ENCODE data around the gene MAP4K2. TPM values are rescaled to one million over a fixed set of nuclear protein-coding genes. Genes with fewer than 3 reads are reported as not detected.

MAP4K2 gene
- total RNA-seq, 4 donors from 2014 or later: 35.5 to 77.8 (median 37.5) TPM

- H3K36me3 ChIP-seq: no peaks in the 10 kb centered on the region
- H3K27ac ChIP-seq: no peak overlapping the region
- no peak for DNase-seq
- H3K4me3 ChIP-seq (replicated peaks in 1 of 3): no peak overlapping the region
- TF ChIP-seq CTCF (IDR thresholded peaks at IDR 0.05) (no peak), POLR2A (IDR thresholded peaks at IDR 0.05) (no peak)
- 43 to 46% methylated on average over 21 to 24 of the region's 24 CpGs for WGBS, 2 donors
- H3K9me3 ChIP-seq: no peaks in the 10 kb centered on the region
- peaks cover 27 to 44% of the 10 kb centered on the region in 2 donors for H3K4me1 ChIP-seq
- intact Hi-C loops (cut with DNase I): no loop called here
- peaks cover 27% of the 10 kb centered on the region for H3K27me3 ChIP-seq
These were observed 61.5 kb downstream of the MAP4K2 start for GRCh38 chr11:64741375-64742086.

- no peak overlapping the region for H3K27ac ChIP-seq
- intact Hi-C loops (cut with DNase I): no loop called here
- no peak overlapping the region for H3K4me3 ChIP-seq (replicated peaks in 1 of 3)
- no peak for TF ChIP-seq CTCF (IDR thresholded peaks at IDR 0.05)
- no peak for TF ChIP-seq POLR2A (IDR thresholded peaks at IDR 0.05)
- no peaks in the 10 kb centered on the region for H3K36me3 ChIP-seq
- peaks cover 19 to 27% of the 10 kb centered on the region in 2 donors for H3K4me1 ChIP-seq
- H3K27me3 ChIP-seq: peaks cover 15% of the 10 kb centered on the region
- DNase-seq: no peak
- no peaks in the 10 kb centered on the region for H3K9me3 ChIP-seq
- WGBS, 2 donors: 89 to 92% methylated on average over 12 of the region's 12 CpGs
These were observed 63.1 kb downstream of the MAP4K2 start for GRCh38 chr11:64739871-64740270.

GRCh38 chr11:64736654-64737053, 66.4 kb downstream of the MAP4K2 start:
- no peaks in the 10 kb centered on the region for H3K27me3 ChIP-seq
- no peaks in the 10 kb centered on the region for H3K9me3 ChIP-seq
- H3K36me3 ChIP-seq: no peaks in the 10 kb centered on the region
- no peak for TF ChIP-seq POLR2A (IDR thresholded peaks at IDR 0.05)
- TF ChIP-seq CTCF (IDR thresholded peaks at IDR 0.05): no peak
- WGBS, 2 donors: 88 to 95% methylated on average over 3 to 8 of the region's 15 CpGs
- intact Hi-C loops (cut with DNase I): no loop called here
- no peak overlapping the region for H3K4me3 ChIP-seq (replicated peaks in 1 of 3)
- H3K27ac ChIP-seq: no peak overlapping the region
- DNase-seq: no peak
- H3K4me1 ChIP-seq: no peaks in the 10 kb centered on the region

GRCh38 chr11:64735725-64736259, 67.2 kb downstream of the MAP4K2 start:
- 86 to 87% methylated on average over 3 to 8 of the region's 9 CpGs for whole genome bisulfite sequencing, 2 donors
- Histone ChIP-seq H3K27me3 (no peaks in the 10 kb centered on the region), H3K4me1 (no peaks in the 10 kb centered on the region), H3K36me3 (no peaks in the 10 kb centered on the region), H3K4me3 (replicated peaks in 1 of 3) (no peak overlapping the region), H3K27ac (no peak overlapping the region), H3K9me3 (no peaks in the 10 kb centered on the region)
- TF ChIP-seq POLR2A (IDR thresholded peaks at IDR 0.05): no peak
- TF ChIP-seq CTCF (IDR thresholded peaks at IDR 0.05): no peak
- DNase-seq: no peak
- intact Hi-C loops (cut with DNase I): no loop called here

Other genes with a start within 250 kb of the MAP4K2 start
- not detected for gene SLC22A11, start 247.3 kb downstream of the MAP4K2 start, total RNA-seq
- not detected for gene SLC22A12, start 212.0 kb downstream of the MAP4K2 start, total RNA-seq
- gene NRXN2, start 80.0 kb downstream of the MAP4K2 start, total RNA-seq: 10 to 100 TPM in 1 of 4 donors, 1 to 10 TPM in 3; 2.0 to 12.3 (median 4.8) TPM
- 1 to 10 TPM; 2.8 to 8.9 (median 6.6) TPM for gene RASGRP2, start 59.1 kb downstream of the MAP4K2 start, total RNA-seq
- gene PYGM, start 43.2 kb downstream of the MAP4K2 start, total RNA-seq: 10 to 100 TPM in 1 of 4 donors, 1 to 10 TPM in 3; 4.3 to 14.8 (median 6.7) TPM
- gene SF1, start 24.7 kb downstream of the MAP4K2 start, total RNA-seq: 100 to 1,000 TPM; 171 to 419 (median 297) TPM
- gene MEN1, start 7.3 kb upstream of the MAP4K2 start, total RNA-seq: 10 to 100 TPM; 23.5 to 31.5 (median 25.1) TPM
- gene CDC42BPG, start 41.4 kb upstream of the MAP4K2 start, total RNA-seq: 10 to 100 TPM in 2 of 4 donors, 1 to 10 TPM in 2; 7.8 to 13.9 (median 10.2) TPM
- 10 to 100 TPM; 53.5 to 90.7 (median 67.4) TPM for gene EHD1, start 75.4 kb upstream of the MAP4K2 start, total RNA-seq
- gene ATG2A, start 114.0 kb upstream of the MAP4K2 start, total RNA-seq: 10 to 100 TPM; 19.5 to 43.1 (median 36.7) TPM
- 10 to 100 TPM; 14.8 to 30.1 (median 21.7) TPM for gene PPP2R5B, start 121.5 kb upstream of the MAP4K2 start, total RNA-seq
- under 1 TPM in 1 of 4 donors, not detected in 3; 0.94 TPM for gene GPHA2, start 132.7 kb upstream of the MAP4K2 start, total RNA-seq
- under 1 TPM in 1 of 4 donors, not detected in 3; 0.27 TPM for gene MAJIN, start 168.9 kb upstream of the MAP4K2 start, total RNA-seq
- gene BATF2, start 193.8 kb upstream of the MAP4K2 start, total RNA-seq: 1 to 10 TPM; 1.2 to 9.1 (median 2.3) TPM
- 100 to 1,000 TPM in 3 of 4 donors, 10 to 100 TPM in 1; 76.6 to 166 (median 119) TPM for gene ARL2, start 210.9 kb upstream of the MAP4K2 start, total RNA-seq
- gene SNX15, start 224.2 kb upstream of the MAP4K2 start, total RNA-seq: 10 to 100 TPM; 11.6 to 36.4 (median 19.2) TPM
- 10 to 100 TPM in 1 of 4 donors, 1 to 10 TPM in 3; 2.1 to 13.1 (median 6.0) TPM for gene SAC3D1, start 238.0 kb upstream of the MAP4K2 start, total RNA-seq